HCT116 (cell line): Measurements from ENCODE around the gene CNN2. TPM values are rescaled to one million over a fixed set of nuclear protein-coding genes. Genes with fewer than 3 reads are reported as not detected.
A peak's percentile ranks its signal among the peaks of the same experiment; 100 is the strongest.

ENCODE experiments used
- ATAC-seq: fragments of 200-7000 bp; cut with Tn5 transposase; 2 replicates; pipeline ENCODE4 v1.9.1; 2020; ENCODE audit warnings: mild to moderate bottlenecking, moderate library complexity
- BruUV-seq: library from RNA; stranded (reverse); fragments of 400-500 nt; replicated peaks from 2 replicates; lab custom pipeline; 2021; lab: Mats Ljungman, UMichigan
- CTCF ChIA-PET: fragments of 300-600 bp; sonication (Branson Sonifier 250); formaldehyde crosslinking; loops from one replicate; lab custom pipeline; 2021; ENCODE audit warnings: antibody characterized with exemption; lab: Charles Lee
- POLR2A ChIA-PET: fragments of 300-600, 350-600 bp; sonication (Branson Sonifier 250); formaldehyde crosslinking; loops from one replicate; lab custom pipeline; 2021; ENCODE audit warnings: antibody characterized with exemption; lab: Charles Lee
- RAD21 ChIA-PET, 2 experiments: fragments of 300-600 bp; sonication (Branson Sonifier 250); formaldehyde crosslinking; loops; one replicate each; lab custom pipeline; 2023; ENCODE audit warnings: low total read pairs in 2 of 2; ENCODE audit not compliant: uncharacterized antibody in 2 of 2, unreplicated experiment in 2 of 2, low non-redundant PET in 1 of 2; lab: Charles Lee
- DNase-seq: peaks from one replicate; pipeline ENCODE4 v3.0.0-alpha.2; 2010; ENCODE audit warnings: low read depth, low spot score
- H2AFZ ChIP-seq: fragments of 200-600 bp; shearing (Covaris generic), sonication (generic); 2 replicates; pipeline ENCODE4 v1.6.1; 2017; ENCODE audit warnings: low read depth, mixed run types, mixed read lengths, antibody characterized with exemption, low read length; ENCODE audit not compliant: poor library complexity, severe bottlenecking
- H3K27ac ChIP-seq: 2 replicates; pipeline ENCODE4 v1.5.1; 2012; ENCODE audit warnings: low read depth, low read length
- H3K27me3 ChIP-seq: fragments of 200-600 bp; sonication (generic); 2 replicates; pipeline ENCODE4 v1.6.1; 2016; ENCODE audit warnings: mixed run types, low read length, mixed read lengths; ENCODE audit not compliant: insufficient read depth
- H3K36me3 ChIP-seq, 2 experiments: fragments of 200-500 bp in 1 of 2; fragments of 200-600 bp in 1 of 2; sonication (Bioruptor generic) in 1 of 2; sonication (generic) in 1 of 2; 2 replicates each; pipeline versions ENCODE4 v1.5.1 to v1.6.1; 2014 to 2016; ENCODE audit warnings: low read length in 2 of 2, inconsistent platforms in 1 of 2, mixed read lengths in 1 of 2, mixed run types in 1 of 2; ENCODE audit not compliant: insufficient read depth in 2 of 2, control insufficient read depth in 1 of 2
- H3K4me1 ChIP-seq, 2 experiments: fragments of 200-600 bp in 1 of 2; sonication (generic) in 1 of 2; 2 replicates each; pipeline versions ENCODE4 v1.5.1 to v1.6.1; 2012 to 2017; ENCODE audit warnings: low read length in 2 of 2, inconsistent platforms in 1 of 2, mild to moderate bottlenecking in 1 of 2, mixed read lengths in 1 of 2, mixed run types in 1 of 2, moderate library complexity in 1 of 2; ENCODE audit not compliant: insufficient read depth in 2 of 2, control insufficient read depth in 1 of 2
- H3K4me2 ChIP-seq: fragments of 200-600 bp; sonication (generic); 2 replicates; pipeline ENCODE4 v1.6.1; 2017; ENCODE audit warnings: mixed run types, low read length, mixed read lengths
- H3K4me3 ChIP-seq, 2 experiments: fragments of 200-600 bp in 1 of 2; sonication (generic) in 1 of 2; replicated peaks in 1 of 2; 2 replicates each; pipeline ENCODE4 v1.5.1; 2011 to 2016; ENCODE audit warnings: low read length in 2 of 2, control low read depth in 1 of 2, low read depth in 1 of 2, mild to moderate bottlenecking in 1 of 2, mixed read lengths in 1 of 2, mixed run types in 1 of 2
- H3K79me2 ChIP-seq: fragments of 200-600 bp; sonication (generic); 2 replicates; pipeline ENCODE4 v1.6.1; 2017; ENCODE audit warnings: mild to moderate bottlenecking, mixed run types, low read length, moderate library complexity, mixed read lengths; ENCODE audit not compliant: insufficient read depth
- H3K9ac ChIP-seq: fragments of 200-600 bp; sonication (generic); 2 replicates; pipeline ENCODE4 v1.6.1; 2016; ENCODE audit warnings: low read length, mixed read lengths
- H3K9me2 ChIP-seq: fragments of 200-600 bp; sonication (generic), shearing (Covaris generic); 2 replicates; pipeline ENCODE4 v1.6.1; 2017; ENCODE audit warnings: mixed run types, mild to moderate bottlenecking, moderate library complexity; ENCODE audit not compliant: insufficient read depth
- H3K9me3 ChIP-seq, 2 experiments: fragments of 200-500 bp in 1 of 2; fragments of 200-600 bp in 1 of 2; sonication (Bioruptor generic) in 1 of 2; sonication (generic) in 1 of 2; 2 replicates each; pipeline ENCODE4 v1.6.1; 2014 to 2017; ENCODE audit warnings: low read length in 2 of 2, mixed read lengths in 2 of 2, inconsistent platforms in 1 of 2, low read depth in 1 of 2, mild to moderate bottlenecking in 1 of 2, mixed run types in 1 of 2, moderate library complexity in 1 of 2; ENCODE audit not compliant: control insufficient read depth in 1 of 2, insufficient read depth in 1 of 2
- H4K20me1 ChIP-seq: fragments of 200-600 bp; sonication (generic), shearing (Covaris generic); 2 replicates; pipeline ENCODE4 v1.6.1; 2017; ENCODE audit warnings: mixed run types, mild to moderate bottlenecking, moderate library complexity; ENCODE audit not compliant: insufficient read depth
- CBX3 ChIP-seq: IDR thresholded peaks from 2 replicates; pipeline ENCODE4 v1.6.1; 2012; ENCODE audit warnings: low read depth
- CEBPB ChIP-seq: IDR thresholded peaks from 2 replicates; pipeline ENCODE4 v1.6.1; 2012; ENCODE audit warnings: low read depth
- EGR1 ChIP-seq: IDR thresholded peaks from 2 replicates; pipeline ENCODE4 v1.6.1; 2012; ENCODE audit warnings: low read depth
- ELF1 ChIP-seq: IDR thresholded peaks from 2 replicates; pipeline ENCODE4 v1.6.1; 2012; ENCODE audit warnings: low read depth, borderline replicate concordance
- FOSL1 ChIP-seq: IDR thresholded peaks from 2 replicates; pipeline ENCODE4 v1.6.1; 2012; ENCODE audit warnings: low read depth
- JUND ChIP-seq: IDR thresholded peaks from 2 replicates; pipeline ENCODE4 v1.6.1; 2012
- POLR2AphosphoS5 ChIP-seq: IDR thresholded peaks from 2 replicates; pipeline ENCODE4 v1.6.1; 2011; ENCODE audit warnings: mild to moderate bottlenecking, low read depth, low read length, moderate library complexity
- RAD21 ChIP-seq: IDR thresholded peaks from 2 replicates; pipeline ENCODE4 v1.6.1; 2012; ENCODE audit warnings: low read depth, mild to moderate bottlenecking
- SIN3A ChIP-seq: IDR thresholded peaks from 2 replicates; pipeline ENCODE4 v1.6.1; 2012; ENCODE audit warnings: low read depth
- SP1 ChIP-seq: IDR thresholded peaks from 2 replicates; pipeline ENCODE4 v1.6.1; 2012; ENCODE audit warnings: low read depth
- ZNF274 ChIP-seq: fragments of 200-500 bp; sonication (Bioruptor generic); IDR thresholded peaks from 2 replicates; pipeline ENCODE4 v1.6.1; 2014; ENCODE audit warnings: mild to moderate bottlenecking, low read depth, low read length, inconsistent platforms
- intact Hi-C: fragments of 100-400 bp; cut with micrococcal nuclease; formaldehyde crosslinking; loops from 2 replicates; pipeline ENCODE4 v1.10.0; 2022
- total RNA-seq: library from RNA; stranded (reverse); gene quantifications from one replicate; pipeline ENCODE4 v1.2.1, GENCODE V29; 2021; ENCODE audit not compliant: unreplicated experiment
- TF ChIP-seq, protein P1 (sequence below), 3 experiments: fragments of 200-600 bp in 1 of 3; sonication (generic) in 1 of 3; IDR thresholded peaks in 2 of 3; conservative IDR thresholded peaks in 1 of 3; 2 replicates each; pipeline ENCODE4 v1.5.1; 2012 to 2017; ENCODE audit warnings: low read depth in 2 of 3, low read length in 2 of 3, antibody characterized with exemption in 1 of 3, borderline replicate concordance in 1 of 3, control low read depth in 1 of 3, mild to moderate bottlenecking in 1 of 3, mixed read lengths in 1 of 3, mixed run types in 1 of 3, moderate library complexity in 1 of 3; ENCODE audit not compliant: insufficient read depth in 1 of 3
- TF ChIP-seq, protein P2 (sequence below): IDR thresholded peaks from 2 replicates; pipeline ENCODE4 v1.6.1; 2012
- TF ChIP-seq, protein P3 (sequence below): IDR thresholded peaks from 2 replicates; pipeline ENCODE4 v1.6.1; 2012

CNN2 gene
- total RNA-seq, 1 experiment from 2014 or later, result 212 TPM

DNA sequence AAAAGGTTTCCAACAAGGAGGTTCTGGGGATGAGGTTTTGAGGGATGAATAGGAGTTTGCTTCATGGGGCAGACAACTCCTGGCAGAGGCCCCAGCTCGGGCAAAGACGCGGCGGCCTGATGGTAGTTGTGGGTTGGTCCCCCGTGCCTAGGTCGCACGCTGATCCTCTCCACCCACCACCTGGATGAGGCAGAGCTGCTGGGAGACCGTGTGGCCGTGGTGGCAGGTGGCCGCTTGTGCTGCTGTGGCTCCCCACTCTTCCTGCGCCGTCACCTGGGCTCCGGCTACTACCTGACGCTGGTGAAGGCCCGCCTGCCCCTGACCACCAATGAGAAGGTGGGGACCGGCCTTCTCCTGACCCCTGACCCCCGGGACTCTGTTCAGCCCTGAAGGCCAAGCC, 25.4 kb downstream of the CNN2 start:
- CTCF ChIA-PET, result no interaction called here
- Histone ChIP-seq H3K4me2 (no peak overlapping the region), H2AFZ (no peak overlapping the region), H3K9ac (no peak overlapping the region), H3K4me3 (no peak overlapping the region), H3K79me2 (no peaks in the 10 kb centered on the region), H3K9me2 (no peaks in the 10 kb centered on the region), H3K27me3 (no peaks in the 10 kb centered on the region), H3K9me3 (no peaks in the 10 kb centered on the region), H3K4me1 (peaks cover 0 to 16% of the 10 kb centered on the region in 2 experiments; a peak in 3 of 4 replicates), H3K36me3 (peaks cover 2 to 9% of the 10 kb centered on the region in 2 experiments; a peak in 3 of 4 replicates), H3K27ac (peak overlapping the region; percentile 8; the same call in 1 of the 2 replicates), H4K20me1 (no peaks in the 10 kb centered on the region)
- DNase-seq, result no peak
- no peak for ATAC-seq
- TF ChIP-seq JUND (no peak), SIN3A (no peak), SP1 (no peak), CEBPB (no peak), POLR2AphosphoS5 (no peak), ZNF274 (no peak), CBX3 (no peak), ELF1 (no peak), FOSL1 (no peak), RAD21 (no peak), EGR1 (no peak)
- TF ChIP-seq, protein P1, sequence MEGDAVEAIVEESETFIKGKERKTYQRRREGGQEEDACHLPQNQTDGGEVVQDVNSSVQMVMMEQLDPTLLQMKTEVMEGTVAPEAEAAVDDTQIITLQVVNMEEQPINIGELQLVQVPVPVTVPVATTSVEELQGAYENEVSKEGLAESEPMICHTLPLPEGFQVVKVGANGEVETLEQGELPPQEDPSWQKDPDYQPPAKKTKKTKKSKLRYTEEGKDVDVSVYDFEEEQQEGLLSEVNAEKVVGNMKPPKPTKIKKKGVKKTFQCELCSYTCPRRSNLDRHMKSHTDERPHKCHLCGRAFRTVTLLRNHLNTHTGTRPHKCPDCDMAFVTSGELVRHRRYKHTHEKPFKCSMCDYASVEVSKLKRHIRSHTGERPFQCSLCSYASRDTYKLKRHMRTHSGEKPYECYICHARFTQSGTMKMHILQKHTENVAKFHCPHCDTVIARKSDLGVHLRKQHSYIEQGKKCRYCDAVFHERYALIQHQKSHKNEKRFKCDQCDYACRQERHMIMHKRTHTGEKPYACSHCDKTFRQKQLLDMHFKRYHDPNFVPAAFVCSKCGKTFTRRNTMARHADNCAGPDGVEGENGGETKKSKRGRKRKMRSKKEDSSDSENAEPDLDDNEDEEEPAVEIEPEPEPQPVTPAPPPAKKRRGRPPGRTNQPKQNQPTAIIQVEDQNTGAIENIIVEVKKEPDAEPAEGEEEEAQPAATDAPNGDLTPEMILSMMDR (IDR thresholded peaks at IDR 0.05 in 2 of 3, conservative IDR thresholded peaks at IDR 0.05 in 1 of 3; ENCODE audit: borderline replicate concordance in 1 of 3, insufficient read depth in 1 of 3, low read depth in 2 of 3, low read length in 2 of 3), result no peak
- TF ChIP-seq, protein P2, sequence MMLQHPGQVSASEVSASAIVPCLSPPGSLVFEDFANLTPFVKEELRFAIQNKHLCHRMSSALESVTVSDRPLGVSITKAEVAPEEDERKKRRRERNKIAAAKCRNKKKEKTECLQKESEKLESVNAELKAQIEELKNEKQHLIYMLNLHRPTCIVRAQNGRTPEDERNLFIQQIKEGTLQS, result no peak
- TF ChIP-seq, protein P3, sequence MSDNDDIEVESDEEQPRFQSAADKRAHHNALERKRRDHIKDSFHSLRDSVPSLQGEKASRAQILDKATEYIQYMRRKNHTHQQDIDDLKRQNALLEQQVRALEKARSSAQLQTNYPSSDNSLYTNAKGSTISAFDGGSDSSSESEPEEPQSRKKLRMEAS, result no peak
- no TSS peak for BruUV-seq
- POLR2A ChIA-PET, result no interaction called here
- intact Hi-C loops, result no loop called here
- RAD21 ChIA-PET, result no interaction called here
